ENCODE measurements around the gene DNER. TPM values are rescaled to one million over a fixed set of nuclear protein-coding genes. Genes with fewer than 3 reads are reported as not detected.

The DNER gene
- total and polyA plus RNA-seq, 2 donors (not counting 3 experiments of a cell fraction or from before 2014, with no cell fraction given) = 0.01 TPM; not detected in 1

DNA sequence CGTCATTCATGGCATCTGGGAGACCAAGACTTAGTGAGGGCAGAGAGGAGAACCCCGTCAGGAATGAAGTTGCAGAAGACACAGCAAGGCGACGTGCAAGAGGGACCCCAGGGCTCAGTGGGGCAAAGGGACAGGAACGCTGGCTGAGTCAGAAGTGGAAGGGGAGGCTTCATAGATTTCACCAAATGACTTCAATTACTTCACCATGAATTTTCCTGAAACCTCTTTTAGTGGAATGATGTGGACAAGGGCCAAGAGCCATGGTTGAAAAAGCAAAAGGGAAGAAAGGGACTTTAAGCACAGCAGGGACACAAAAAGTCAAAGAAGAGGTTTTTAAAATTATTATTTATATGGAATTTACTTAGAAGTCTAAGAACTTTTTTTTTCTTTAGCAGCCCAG lies 301.7 kb downstream of the DNER start:
- peaks cover 9% of the 10 kb centered on the region for H3K4me1 ChIP-seq (ENCODE audit: control insufficient read depth, extremely low read depth, insufficient read depth, low read length)
- no peak overlapping the region for H3K4me2 ChIP-seq (ENCODE audit: insufficient read depth, low read length)
- H3K9ac ChIP-seq (replicated peaks; ENCODE audit: extremely low read depth, insufficient read depth, low read length) = no peak overlapping the region
- no peak overlapping the region for H3K4me3 ChIP-seq (replicated peaks in 1 of 3; ENCODE audit: insufficient read depth in 1 of 3, low read depth in 1 of 3, low read length in 3 of 3)
- H2AFZ ChIP-seq (ENCODE audit: low read depth, low read length) = no peak overlapping the region
- TF ChIP-seq POLR2AphosphoS5 (IDR thresholded peaks at IDR 0.05; ENCODE audit: insufficient read depth, low read depth, low read length) (no peak), FOS (IDR thresholded peaks at IDR 0.05; ENCODE audit: borderline replicate concordance, insufficient read depth, low read length) (no peak), MYC (IDR thresholded peaks at IDR 0.05; ENCODE audit: low read depth, low read length) (no peak), EZH2 (IDR thresholded peaks at IDR 0.05; ENCODE audit: borderline replicate concordance, low read depth, low read length, severe bottlenecking) (no peak), POLR2A (IDR thresholded peaks at IDR 0.05; ENCODE audit: low read depth, low read length) (no peak)
- TF ChIP-seq, protein P1, sequence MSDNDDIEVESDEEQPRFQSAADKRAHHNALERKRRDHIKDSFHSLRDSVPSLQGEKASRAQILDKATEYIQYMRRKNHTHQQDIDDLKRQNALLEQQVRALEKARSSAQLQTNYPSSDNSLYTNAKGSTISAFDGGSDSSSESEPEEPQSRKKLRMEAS (IDR thresholded peaks at IDR 0.05; ENCODE audit: insufficient read depth, insufficient read length) = no peak
- TF ChIP-seq, protein P2, sequence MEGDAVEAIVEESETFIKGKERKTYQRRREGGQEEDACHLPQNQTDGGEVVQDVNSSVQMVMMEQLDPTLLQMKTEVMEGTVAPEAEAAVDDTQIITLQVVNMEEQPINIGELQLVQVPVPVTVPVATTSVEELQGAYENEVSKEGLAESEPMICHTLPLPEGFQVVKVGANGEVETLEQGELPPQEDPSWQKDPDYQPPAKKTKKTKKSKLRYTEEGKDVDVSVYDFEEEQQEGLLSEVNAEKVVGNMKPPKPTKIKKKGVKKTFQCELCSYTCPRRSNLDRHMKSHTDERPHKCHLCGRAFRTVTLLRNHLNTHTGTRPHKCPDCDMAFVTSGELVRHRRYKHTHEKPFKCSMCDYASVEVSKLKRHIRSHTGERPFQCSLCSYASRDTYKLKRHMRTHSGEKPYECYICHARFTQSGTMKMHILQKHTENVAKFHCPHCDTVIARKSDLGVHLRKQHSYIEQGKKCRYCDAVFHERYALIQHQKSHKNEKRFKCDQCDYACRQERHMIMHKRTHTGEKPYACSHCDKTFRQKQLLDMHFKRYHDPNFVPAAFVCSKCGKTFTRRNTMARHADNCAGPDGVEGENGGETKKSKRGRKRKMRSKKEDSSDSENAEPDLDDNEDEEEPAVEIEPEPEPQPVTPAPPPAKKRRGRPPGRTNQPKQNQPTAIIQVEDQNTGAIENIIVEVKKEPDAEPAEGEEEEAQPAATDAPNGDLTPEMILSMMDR (IDR thresholded peaks at IDR 0.05; ENCODE audit: extremely low read depth in 1 of 2, insufficient read depth in 1 of 2, low read depth in 1 of 2, low read length in 2 of 2) = no peak
- no peaks in the 10 kb centered on the region for H3K9me3 ChIP-seq (replicated peaks; ENCODE audit: control insufficient read depth, insufficient read depth, low read length)
- DNase-seq (ENCODE audit: low read depth, low spot score) (no peak), FAIRE-seq (no peak)
- ChIA-PET POLR2A (no interaction called here), CTCF (no interaction called here)
- intact Hi-C loops (cut with micrococcal nuclease) (no loop called here), dilution Hi-C loops (cut with MboI; ENCODE audit: extremely low pct_ligation_motif_present, low sequenced_read_pairs) (no loop called here)
- no TSS peak for BruUV-seq (replicated peaks)
- no peaks in the 10 kb centered on the region for H3K79me2 ChIP-seq (ENCODE audit: control insufficient read depth, insufficient read depth, low read length)
- no peak overlapping the region for H3K27ac ChIP-seq (ENCODE audit: insufficient read depth, low read depth, low read length)
- no peaks in the 10 kb centered on the region for H3K9me1 ChIP-seq (replicated peaks; ENCODE audit: control insufficient read depth, extremely low read depth, insufficient read depth, low read length)
- no peaks in the 10 kb centered on the region for H3K36me3 ChIP-seq (ENCODE audit: control insufficient read depth in 2 of 2, extremely low read depth in 1 of 2, insufficient read depth in 2 of 2, low read length in 2 of 2)
- H4K20me1 ChIP-seq (replicated peaks; ENCODE audit: control insufficient read depth, extremely low read depth, insufficient read depth, low read length) = no peaks in the 10 kb centered on the region
- no peaks in the 10 kb centered on the region for H3K27me3 ChIP-seq (ENCODE audit: control insufficient read depth in 2 of 2, insufficient read depth in 2 of 2, low read length in 2 of 2)
